ENCODE measurements around the gene ZNG1E.
"Not testable (repeated sequence)": the region's sequence is repeated elsewhere in the genome, so short reads cannot be mapped to it uniquely, and the experiment has no call there.

ZNG1E gene
- total RNA-seq: 7.6 to 10.6 (median 8.0) reads per million in 3 donors

- not testable (repeated sequence) for H3K27ac ChIP-seq (ENCODE audit: insufficient read depth, low read length, poor library complexity, severe bottlenecking); H3K36me3 ChIP-seq (ENCODE audit: control insufficient read depth, insufficient read depth, low read length); H3K9me3 ChIP-seq (ENCODE audit: control insufficient read depth, low read length); H3K4me3 ChIP-seq (ENCODE audit: insufficient read depth, low read depth, low read length, poor library complexity, severe bottlenecking); H3K4me1 ChIP-seq (ENCODE audit: control insufficient read depth, insufficient read depth, low read length, poor library complexity, severe bottlenecking); H3K27me3 ChIP-seq (replicated peaks; ENCODE audit: control insufficient read depth, insufficient read depth, low read length, poor library complexity, severe bottlenecking)
- DNase-seq: peak; percentile 65 to 69 (median 67)
Observed at GRCh38 chr9:65675589-65676021, at the start of gene ZNG1E. TSS of gene ZNG1E (plus strand) at chr9:65675928. CDS start at chr9:65675977, 49 bp downstream.

GRCh38 chr9:65673579-65673978 lies 2.1 kb upstream of the ZNG1E start:
- H3K27ac ChIP-seq (ENCODE audit: insufficient read depth, low read length, poor library complexity, severe bottlenecking); H3K9me3 ChIP-seq (ENCODE audit: control insufficient read depth, low read length); H3K4me3 ChIP-seq (ENCODE audit: insufficient read depth, low read depth, low read length, poor library complexity, severe bottlenecking); H3K36me3 ChIP-seq (ENCODE audit: control insufficient read depth, insufficient read depth, low read length); H3K4me1 ChIP-seq (ENCODE audit: control insufficient read depth, insufficient read depth, low read length, poor library complexity, severe bottlenecking); DNase-seq; H3K27me3 ChIP-seq (replicated peaks; ENCODE audit: control insufficient read depth, insufficient read depth, low read length, poor library complexity, severe bottlenecking): not testable (repeated sequence)

- not testable (repeated sequence) for H3K9me3 ChIP-seq (ENCODE audit: control insufficient read depth, low read length); H3K27me3 ChIP-seq (replicated peaks; ENCODE audit: control insufficient read depth, insufficient read depth, low read length, poor library complexity, severe bottlenecking); H3K27ac ChIP-seq (ENCODE audit: insufficient read depth, low read length, poor library complexity, severe bottlenecking); H3K36me3 ChIP-seq (ENCODE audit: control insufficient read depth, insufficient read depth, low read length); H3K4me1 ChIP-seq (ENCODE audit: control insufficient read depth, insufficient read depth, low read length, poor library complexity, severe bottlenecking); DNase-seq; H3K4me3 ChIP-seq (ENCODE audit: insufficient read depth, low read depth, low read length, poor library complexity, severe bottlenecking)
Observed at GRCh38 chr9:65675018-65675417, 710 bp upstream of the ZNG1E start.

- not testable (repeated sequence) for H3K27me3 ChIP-seq (replicated peaks; ENCODE audit: control insufficient read depth, insufficient read depth, low read length, poor library complexity, severe bottlenecking); H3K9me3 ChIP-seq (ENCODE audit: control insufficient read depth, low read length); H3K27ac ChIP-seq (ENCODE audit: insufficient read depth, low read length, poor library complexity, severe bottlenecking); H3K4me1 ChIP-seq (ENCODE audit: control insufficient read depth, insufficient read depth, low read length, poor library complexity, severe bottlenecking); H3K4me3 ChIP-seq (ENCODE audit: insufficient read depth, low read depth, low read length, poor library complexity, severe bottlenecking); H3K36me3 ChIP-seq (ENCODE audit: control insufficient read depth, insufficient read depth, low read length)
- DNase-seq: peak; percentile 10 to 21 (median 10)
Observed at GRCh38 chr9:65676389-65676788, 661 bp downstream of the ZNG1E start.

- not testable (repeated sequence) for H3K9me3 ChIP-seq (ENCODE audit: control insufficient read depth, low read length); H3K27me3 ChIP-seq (replicated peaks; ENCODE audit: control insufficient read depth, insufficient read depth, low read length, poor library complexity, severe bottlenecking); DNase-seq; H3K27ac ChIP-seq (ENCODE audit: insufficient read depth, low read length, poor library complexity, severe bottlenecking); H3K36me3 ChIP-seq (ENCODE audit: control insufficient read depth, insufficient read depth, low read length); H3K4me1 ChIP-seq (ENCODE audit: control insufficient read depth, insufficient read depth, low read length, poor library complexity, severe bottlenecking); H3K4me3 ChIP-seq (ENCODE audit: insufficient read depth, low read depth, low read length, poor library complexity, severe bottlenecking)
Observed at GRCh38 chr9:65678533-65678932, 2.8 kb downstream of the ZNG1E start.

- H3K36me3 ChIP-seq (ENCODE audit: control insufficient read depth, insufficient read depth, low read length); H3K4me3 ChIP-seq (ENCODE audit: insufficient read depth, low read depth, low read length, poor library complexity, severe bottlenecking); H3K4me1 ChIP-seq (ENCODE audit: control insufficient read depth, insufficient read depth, low read length, poor library complexity, severe bottlenecking); H3K27ac ChIP-seq (ENCODE audit: insufficient read depth, low read length, poor library complexity, severe bottlenecking); H3K9me3 ChIP-seq (ENCODE audit: control insufficient read depth, low read length); DNase-seq; H3K27me3 ChIP-seq (replicated peaks; ENCODE audit: control insufficient read depth, insufficient read depth, low read length, poor library complexity, severe bottlenecking): not testable (repeated sequence)
Observed at GRCh38 chr9:65703550-65703949, 27.8 kb downstream of the ZNG1E start.

GRCh38 chr9:65714445-65714844 lies 38.7 kb downstream of the ZNG1E start:
- not testable (repeated sequence) for H3K27ac ChIP-seq (ENCODE audit: insufficient read depth, low read length, poor library complexity, severe bottlenecking); H3K9me3 ChIP-seq (ENCODE audit: control insufficient read depth, low read length); H3K4me1 ChIP-seq (ENCODE audit: control insufficient read depth, insufficient read depth, low read length, poor library complexity, severe bottlenecking); H3K36me3 ChIP-seq (ENCODE audit: control insufficient read depth, insufficient read depth, low read length); H3K4me3 ChIP-seq (ENCODE audit: insufficient read depth, low read depth, low read length, poor library complexity, severe bottlenecking); DNase-seq; H3K27me3 ChIP-seq (replicated peaks; ENCODE audit: control insufficient read depth, insufficient read depth, low read length, poor library complexity, severe bottlenecking)

GRCh38 chr9:65737096-65737564 lies 61.4 kb downstream of the ZNG1E start, which contains the start of gene FOXD4L4:
TSS of gene FOXD4L4 (plus strand) at chr9:65737146. CDS start at chr9:65737146, 0 bp downstream.
- not testable (repeated sequence) for H3K4me1 ChIP-seq (ENCODE audit: control insufficient read depth, insufficient read depth, low read length, poor library complexity, severe bottlenecking); H3K9me3 ChIP-seq (ENCODE audit: control insufficient read depth, low read length); DNase-seq; H3K27me3 ChIP-seq (replicated peaks; ENCODE audit: control insufficient read depth, insufficient read depth, low read length, poor library complexity, severe bottlenecking); H3K36me3 ChIP-seq (ENCODE audit: control insufficient read depth, insufficient read depth, low read length); H3K27ac ChIP-seq (ENCODE audit: insufficient read depth, low read length, poor library complexity, severe bottlenecking); H3K4me3 ChIP-seq (ENCODE audit: insufficient read depth, low read depth, low read length, poor library complexity, severe bottlenecking)

- H3K9me3 ChIP-seq (ENCODE audit: control insufficient read depth, low read length); DNase-seq; H3K27ac ChIP-seq (ENCODE audit: insufficient read depth, low read length, poor library complexity, severe bottlenecking); H3K36me3 ChIP-seq (ENCODE audit: control insufficient read depth, insufficient read depth, low read length); H3K4me1 ChIP-seq (ENCODE audit: control insufficient read depth, insufficient read depth, low read length, poor library complexity, severe bottlenecking); H3K27me3 ChIP-seq (replicated peaks; ENCODE audit: control insufficient read depth, insufficient read depth, low read length, poor library complexity, severe bottlenecking); H3K4me3 ChIP-seq (ENCODE audit: insufficient read depth, low read depth, low read length, poor library complexity, severe bottlenecking): not testable (repeated sequence)
Observed at GRCh38 chr9:65738133-65738532, 62.4 kb downstream of the ZNG1E start.

Measured in effector memory CD4-positive, alpha-beta T cell (primary cell).